ENCODE measurements around the gene PKNOX2. TPM values are rescaled to one million over a fixed set of nuclear protein-coding genes. Genes with fewer than 3 reads are reported as not detected.

The PKNOX2 gene
- total RNA-seq, 1 experiment from 2014 or later, result not detected

DNA sequence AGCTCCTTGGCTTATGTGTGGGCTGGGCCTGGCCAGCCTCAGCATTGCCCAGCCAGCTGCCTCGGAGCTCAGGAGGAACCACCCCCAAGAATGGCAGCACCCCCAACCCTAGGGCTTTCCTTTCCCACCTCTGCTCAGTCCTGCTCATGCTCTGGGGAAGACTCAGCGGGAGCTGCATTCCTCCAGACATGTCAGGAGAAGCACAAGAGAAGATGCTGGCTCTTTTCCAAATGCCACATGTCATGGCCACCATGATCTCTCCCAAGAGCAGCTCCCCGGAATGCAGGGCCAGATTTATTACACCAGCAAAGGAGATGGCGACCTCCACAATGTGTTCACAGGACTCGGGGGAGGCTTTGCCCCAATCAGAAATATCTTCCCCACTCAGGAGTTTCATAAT lies 143.7 kb downstream of the PKNOX2 start:
- BruUV-seq (replicated peaks), result no TSS peak
- Mint-ChIP-seq H3K27me3 (ENCODE audit: unreplicated experiment) (peaks cover 99% of the 10 kb centered on the region), H3K27ac (ENCODE audit: unreplicated experiment) (no peak overlapping the region), H3K4me1 (ENCODE audit: low read depth, unreplicated experiment) (no peaks in the 10 kb centered on the region), H3K4me3 (ENCODE audit: low read depth, unreplicated experiment) (no peak overlapping the region), H3K9me3 (ENCODE audit: low read depth, unreplicated experiment) (no peaks in the 10 kb centered on the region), H3K36me3 (ENCODE audit: insufficient read depth, unreplicated experiment) (no peaks in the 10 kb centered on the region)
- CTCF ChIA-PET, result no interaction called here
- intact Hi-C loops (cut with micrococcal nuclease; ENCODE audit: unreplicated experiment), result no loop called here
- no peak for DNase-seq
- TF ChIP-seq, protein P1, sequence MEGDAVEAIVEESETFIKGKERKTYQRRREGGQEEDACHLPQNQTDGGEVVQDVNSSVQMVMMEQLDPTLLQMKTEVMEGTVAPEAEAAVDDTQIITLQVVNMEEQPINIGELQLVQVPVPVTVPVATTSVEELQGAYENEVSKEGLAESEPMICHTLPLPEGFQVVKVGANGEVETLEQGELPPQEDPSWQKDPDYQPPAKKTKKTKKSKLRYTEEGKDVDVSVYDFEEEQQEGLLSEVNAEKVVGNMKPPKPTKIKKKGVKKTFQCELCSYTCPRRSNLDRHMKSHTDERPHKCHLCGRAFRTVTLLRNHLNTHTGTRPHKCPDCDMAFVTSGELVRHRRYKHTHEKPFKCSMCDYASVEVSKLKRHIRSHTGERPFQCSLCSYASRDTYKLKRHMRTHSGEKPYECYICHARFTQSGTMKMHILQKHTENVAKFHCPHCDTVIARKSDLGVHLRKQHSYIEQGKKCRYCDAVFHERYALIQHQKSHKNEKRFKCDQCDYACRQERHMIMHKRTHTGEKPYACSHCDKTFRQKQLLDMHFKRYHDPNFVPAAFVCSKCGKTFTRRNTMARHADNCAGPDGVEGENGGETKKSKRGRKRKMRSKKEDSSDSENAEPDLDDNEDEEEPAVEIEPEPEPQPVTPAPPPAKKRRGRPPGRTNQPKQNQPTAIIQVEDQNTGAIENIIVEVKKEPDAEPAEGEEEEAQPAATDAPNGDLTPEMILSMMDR (IDR thresholded peaks at IDR 0.05; ENCODE audit: unreplicated experiment), result no peak

DNA sequence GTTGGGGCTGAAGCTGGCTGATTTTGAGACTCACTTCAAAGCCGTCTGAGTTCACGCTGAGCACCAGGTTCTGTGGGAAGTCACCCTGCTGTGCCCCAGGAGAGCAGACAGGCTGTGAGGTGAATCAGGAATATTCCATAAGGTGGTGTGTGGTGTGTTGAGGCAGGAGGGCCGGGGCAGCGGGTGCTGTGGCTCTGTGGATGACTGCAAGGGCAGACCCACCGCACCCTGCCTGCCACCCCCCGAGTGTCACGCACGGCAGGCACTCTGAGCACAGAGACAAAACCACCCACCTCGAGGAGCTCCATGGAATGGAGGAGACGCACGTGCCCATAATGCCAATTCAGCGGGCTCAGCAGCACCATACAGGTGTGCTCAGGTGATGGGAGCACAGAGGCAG lies 147.8 kb downstream of the PKNOX2 start:
- H3K4me3 Mint-ChIP-seq (ENCODE audit: low read depth, unreplicated experiment), result no peak overlapping the region
- H3K27me3 Mint-ChIP-seq (ENCODE audit: unreplicated experiment), result peaks cover 76% of the 10 kb centered on the region
- no peaks in the 10 kb centered on the region for H3K36me3 Mint-ChIP-seq (ENCODE audit: insufficient read depth, unreplicated experiment)
- intact Hi-C loops (cut with micrococcal nuclease; ENCODE audit: unreplicated experiment), result no loop called here
- CTCF ChIA-PET, result no interaction called here
- TF ChIP-seq, protein P1 (IDR thresholded peaks at IDR 0.05; ENCODE audit: unreplicated experiment), result no peak
- no peaks in the 10 kb centered on the region for H3K9me3 Mint-ChIP-seq (ENCODE audit: low read depth, unreplicated experiment)
- no TSS peak for BruUV-seq (replicated peaks)
- no peak overlapping the region for H3K27ac Mint-ChIP-seq (ENCODE audit: unreplicated experiment)
- H3K4me1 Mint-ChIP-seq (ENCODE audit: low read depth, unreplicated experiment), result no peaks in the 10 kb centered on the region
- no peak for DNase-seq

DNA sequence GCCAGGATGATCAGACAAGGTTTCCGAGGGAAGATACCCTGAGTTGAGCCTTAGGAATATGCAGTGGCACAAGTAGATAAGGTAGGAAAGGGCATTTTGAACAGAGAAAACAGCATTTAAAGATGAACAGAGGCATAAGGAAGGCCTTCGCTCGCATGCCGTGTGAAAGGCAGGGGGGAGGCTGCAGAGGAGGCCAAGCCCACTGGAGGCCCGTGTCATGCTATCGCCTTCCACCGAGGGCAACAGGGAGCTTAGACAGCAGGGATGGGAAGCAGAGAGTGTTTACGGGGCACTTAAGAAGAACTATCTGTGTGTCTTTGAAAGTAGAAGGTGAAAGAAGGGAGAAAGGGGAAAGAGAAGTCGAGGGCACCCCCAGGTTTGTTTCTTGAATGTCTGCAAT lies 148.3 kb downstream of the PKNOX2 start:
- Mint-ChIP-seq H3K27me3 (ENCODE audit: unreplicated experiment) (peaks cover 74% of the 10 kb centered on the region), H3K4me1 (ENCODE audit: low read depth, unreplicated experiment) (no peaks in the 10 kb centered on the region)

DNA sequence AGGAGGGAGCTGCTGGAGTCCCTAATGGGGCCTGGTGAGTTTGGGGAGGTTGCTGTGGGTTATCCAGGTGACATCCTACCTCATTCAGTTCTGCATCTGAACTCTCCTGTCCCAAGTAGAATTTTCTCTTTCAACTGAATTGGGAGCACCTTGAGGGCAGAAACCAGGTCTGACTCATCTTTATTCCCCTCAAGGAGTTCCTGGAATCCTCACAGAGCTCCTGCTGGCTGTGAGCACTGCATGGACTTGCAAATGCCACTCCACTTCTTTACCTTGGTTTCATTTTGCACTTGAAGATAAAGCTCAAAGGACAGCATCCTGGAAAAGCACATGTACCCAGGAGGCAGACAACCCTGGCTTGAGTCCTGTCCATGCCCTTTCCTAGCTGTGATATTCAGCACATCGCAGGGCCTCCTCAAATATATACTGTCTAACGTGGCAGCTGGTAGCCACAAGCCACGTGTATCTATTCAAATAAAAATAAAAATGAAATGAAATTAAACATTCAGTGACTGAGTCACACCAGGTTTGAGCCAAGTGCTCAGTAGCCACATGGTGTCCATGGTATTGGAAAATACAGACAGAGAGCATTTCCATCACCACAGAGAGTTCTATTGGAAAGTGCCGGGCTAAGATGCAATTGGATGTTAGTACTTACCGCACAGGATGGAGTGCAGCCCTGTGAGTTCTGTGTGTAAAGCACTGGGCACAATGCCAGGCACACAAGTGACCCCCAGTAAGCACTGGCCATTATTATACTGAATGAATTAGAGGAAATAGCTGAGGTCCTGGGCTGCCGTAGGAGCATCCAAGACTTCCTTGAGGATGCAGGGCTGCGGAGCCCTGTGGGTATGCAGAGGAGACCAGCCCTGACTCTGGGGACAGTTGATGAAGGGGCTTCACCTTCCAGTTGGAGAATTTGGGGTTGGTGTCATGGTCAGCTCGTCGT lies 149.0 kb downstream of the PKNOX2 start:
- CTCF ChIA-PET, result no interaction called here
- BruUV-seq (replicated peaks), result no TSS peak
- H3K4me3 Mint-ChIP-seq (ENCODE audit: low read depth, unreplicated experiment), result no peak overlapping the region
- H3K27me3 Mint-ChIP-seq (ENCODE audit: unreplicated experiment), result peaks cover 71% of the 10 kb centered on the region
- intact Hi-C loops (cut with micrococcal nuclease; ENCODE audit: unreplicated experiment), result no loop called here
- no peak overlapping the region for H3K27ac Mint-ChIP-seq (ENCODE audit: unreplicated experiment)
- H3K9me3 Mint-ChIP-seq (ENCODE audit: low read depth, unreplicated experiment), result no peaks in the 10 kb centered on the region
- H3K4me1 Mint-ChIP-seq (ENCODE audit: low read depth, unreplicated experiment), result no peaks in the 10 kb centered on the region
- H3K36me3 Mint-ChIP-seq (ENCODE audit: insufficient read depth, unreplicated experiment), result no peaks in the 10 kb centered on the region
- TF ChIP-seq, protein P1 (IDR thresholded peaks at IDR 0.05; ENCODE audit: unreplicated experiment), result no peak
- no peak for DNase-seq

More for the DNA sequence above, 148.3 kb downstream of the PKNOX2 start:
- no TSS peak for BruUV-seq (replicated peaks)
- TF ChIP-seq, protein P1 (IDR thresholded peaks at IDR 0.05; ENCODE audit: unreplicated experiment), result no peak
- DNase-seq, result no peak
- no peak overlapping the region for H3K27ac Mint-ChIP-seq (ENCODE audit: unreplicated experiment)
- H3K9me3 Mint-ChIP-seq (ENCODE audit: low read depth, unreplicated experiment), result no peaks in the 10 kb centered on the region
- intact Hi-C loops (cut with micrococcal nuclease; ENCODE audit: unreplicated experiment), result no loop called here
- H3K36me3 Mint-ChIP-seq (ENCODE audit: insufficient read depth, unreplicated experiment), result no peaks in the 10 kb centered on the region
- no peak overlapping the region for H3K4me3 Mint-ChIP-seq (ENCODE audit: low read depth, unreplicated experiment)
- CTCF ChIA-PET, result no interaction called here
